ENCODE measurements around the gene CCR4. TPM values are rescaled to one million over a fixed set of nuclear protein-coding genes. Genes with fewer than 3 reads are reported as not detected.
"Not testable (repeated sequence)": the region's sequence is repeated elsewhere in the genome, so short reads cannot be mapped to it uniquely, and the experiment has no call there.

CCR4 gene
- total and polyA plus RNA-seq, 10 of the 15 experiments (the other 5 are each of a cell fraction or from before 2014, with no cell fraction given) = 0.41 to 12.4 (median 5.3) TPM

DNA sequence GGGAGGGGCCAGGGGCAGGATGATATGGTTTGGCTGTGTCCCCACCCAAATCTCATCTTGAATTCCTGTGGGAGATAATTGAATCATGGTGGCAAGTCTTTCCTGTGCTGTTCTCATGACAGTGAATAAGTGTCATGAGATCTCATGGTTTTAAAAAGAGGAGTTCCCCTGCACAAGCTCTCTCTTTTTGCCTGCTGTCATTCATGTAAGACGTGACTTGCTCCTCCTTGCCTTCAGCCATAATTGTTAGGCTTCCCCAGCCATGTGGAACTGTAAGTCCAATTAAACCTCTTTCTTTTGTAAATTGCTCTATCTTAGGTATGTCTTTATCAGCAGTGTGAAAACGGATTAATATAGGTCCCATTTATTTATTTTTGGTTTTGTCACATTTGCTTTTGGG, 20.2 kb upstream of the CCR4 start:
- H3K36me3 ChIP-seq (ENCODE audit: control insufficient read depth in 2 of 2, insufficient read depth in 2 of 2, low read length in 1 of 2); H2AFZ ChIP-seq (ENCODE audit: control insufficient read depth, low read depth, low read length); H3K79me2 ChIP-seq (ENCODE audit: control insufficient read depth, insufficient read depth, low read length); ATAC-seq; H3K27ac ChIP-seq (ENCODE audit: control insufficient read depth, insufficient read depth); H3K4me3 ChIP-seq; H3K4me2 ChIP-seq (ENCODE audit: control insufficient read depth, insufficient read depth); H3K4me1 ChIP-seq (ENCODE audit: control insufficient read depth, insufficient read depth, low read length); H3K27me3 ChIP-seq (replicated peaks in 1 of 2; ENCODE audit: control insufficient read depth in 2 of 2, insufficient read depth in 2 of 2, low read length in 1 of 2); DNase-seq (ENCODE audit: low read depth, low spot score); FAIRE-seq; H4K20me1 ChIP-seq (ENCODE audit: control insufficient read depth, insufficient read depth); BruUV-seq (replicated peaks); H3K9me3 ChIP-seq (replicated peaks; ENCODE audit: control insufficient read depth, insufficient read depth, low read length); H3K9ac ChIP-seq (ENCODE audit: control insufficient read depth, insufficient read depth, low read length): not testable (repeated sequence)
- 0% methylated on average over 2 of the region's 2 CpGs for WGBS (ENCODE audit: insufficient coverage, insufficient replicate concordance, low lambda C conversion rate, missing lambda C conversion rate)
- SMC1A ChIA-PET (ENCODE audit: uncharacterized antibody, unreplicated experiment) = interaction anchor here (0.6 kb wide), 1 partner anchor 102 kb away, joined by 3 read pairs; no protein-coding TSS in a partner anchor
- CTCF ChIA-PET = interaction anchor here (5.1 kb wide), 1 partner anchor 197 kb away, joined by 46 read pairs; no protein-coding TSS in a partner anchor
- in situ Hi-C loops (cut with MboI) = loop anchor here (5.0 to 10.0 kb wide), 2 partner anchors 194 to 426 kb away; partner anchors contain the start of gene CMTM6
- intact Hi-C loops (cut with micrococcal nuclease; ENCODE audit: unreplicated experiment) = loop anchor here (5.0 kb wide), 1 partner anchor 419 kb away; no protein-coding TSS in a partner anchor
- POLR2A ChIA-PET = interaction anchor here (0.6 kb wide), 1 partner anchor 448 kb away, joined by 4 read pairs; no protein-coding TSS in a partner anchor
- TF ChIP-seq, protein P1, sequence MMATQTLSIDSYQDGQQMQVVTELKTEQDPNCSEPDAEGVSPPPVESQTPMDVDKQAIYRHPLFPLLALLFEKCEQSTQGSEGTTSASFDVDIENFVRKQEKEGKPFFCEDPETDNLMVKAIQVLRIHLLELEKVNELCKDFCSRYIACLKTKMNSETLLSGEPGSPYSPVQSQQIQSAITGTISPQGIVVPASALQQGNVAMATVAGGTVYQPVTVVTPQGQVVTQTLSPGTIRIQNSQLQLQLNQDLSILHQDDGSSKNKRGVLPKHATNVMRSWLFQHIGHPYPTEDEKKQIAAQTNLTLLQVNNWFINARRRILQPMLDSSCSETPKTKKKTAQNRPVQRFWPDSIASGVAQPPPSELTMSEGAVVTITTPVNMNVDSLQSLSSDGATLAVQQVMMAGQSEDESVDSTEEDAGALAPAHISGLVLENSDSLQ (IDR thresholded peaks at IDR 0.05) = peak; percentile 30; the same call in 1 of the 2 replicates
- RAD21 ChIA-PET (ENCODE audit: unreplicated experiment) = interaction anchor here (0.9 kb wide), 1 partner anchor 246 kb away, joined by 3 read pairs; the partner anchor contains the start of gene CNOT10

DNA sequence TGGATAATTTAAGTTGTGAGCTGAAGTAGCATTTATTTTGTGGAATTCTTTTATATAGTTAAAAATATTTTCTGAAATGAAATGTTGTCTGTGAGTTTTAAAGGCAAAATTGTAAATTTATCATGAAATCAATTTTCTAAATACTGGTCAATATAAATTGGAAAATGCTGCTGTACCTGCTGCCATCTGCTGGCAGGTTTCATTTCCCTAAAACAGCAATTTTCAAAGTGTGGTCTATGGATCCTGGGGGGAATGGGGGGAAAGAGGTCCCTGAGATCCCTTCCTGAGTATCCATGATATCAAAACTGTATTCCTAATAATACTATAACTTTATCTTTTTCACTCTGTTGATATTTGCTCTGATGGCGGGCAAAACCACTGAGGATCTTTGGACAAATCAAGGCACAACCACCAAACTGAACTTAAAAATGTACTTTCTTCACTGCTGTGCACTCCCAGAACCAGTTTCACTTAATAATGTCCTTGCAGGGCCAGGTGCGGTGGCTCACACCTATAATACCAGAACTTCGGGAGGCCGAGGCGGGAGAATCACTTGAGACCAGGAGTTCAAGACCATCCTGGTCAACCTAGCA, 17.2 kb upstream of the CCR4 start:
- Histone ChIP-seq H3K4me3 (no peak overlapping the region), H3K9me3 (replicated peaks; ENCODE audit: control insufficient read depth, insufficient read depth, low read length) (no peaks in the 10 kb centered on the region; the same call in 2 of the 3 replicates), H3K27me3 (replicated peaks in 1 of 2; ENCODE audit: control insufficient read depth in 2 of 2, insufficient read depth in 2 of 2, low read length in 1 of 2) (no peaks in the 10 kb centered on the region; a peak in 1 of 4 replicates), H3K79me2 (ENCODE audit: control insufficient read depth, insufficient read depth, low read length) (no peaks in the 10 kb centered on the region), H3K9ac (ENCODE audit: control insufficient read depth, insufficient read depth, low read length) (no peak overlapping the region), H4K20me1 (ENCODE audit: control insufficient read depth, insufficient read depth) (no peaks in the 10 kb centered on the region), H3K4me2 (ENCODE audit: control insufficient read depth, insufficient read depth) (no peak overlapping the region), H2AFZ (ENCODE audit: control insufficient read depth, low read depth, low read length) (no peak overlapping the region), H3K27ac (ENCODE audit: control insufficient read depth, insufficient read depth) (no peak overlapping the region), H3K4me1 (ENCODE audit: control insufficient read depth, insufficient read depth, low read length) (no peaks in the 10 kb centered on the region), H3K36me3 (ENCODE audit: control insufficient read depth in 2 of 2, insufficient read depth in 2 of 2, low read length in 1 of 2) (no peaks in the 10 kb centered on the region)
- DNase-seq (ENCODE audit: low read depth, low spot score) (no peak), ATAC-seq (peak; percentile 68), FAIRE-seq (no peak)
- in situ Hi-C loops (cut with MboI) = loop anchor here (5.0 to 10.0 kb wide), 2 partner anchors 197 to 429 kb away; partner anchors contain the start of gene CMTM6
- CTCF ChIA-PET = interaction anchor here (0.9 to 5.1 kb wide), 27 partner anchors 8 to 424 kb away, joined by 3 to 46 read pairs (median 4); no protein-coding TSS in a partner anchor
- BruUV-seq (replicated peaks) = no TSS peak
- RAD21 ChIA-PET (ENCODE audit: unreplicated experiment) = interaction anchor here (0.6 to 2.5 kb wide), 10 partner anchors 31 to 425 kb away, joined by 3 to 13 read pairs (median 4); partner anchors contain the start of gene CNOT10
- SMC1A ChIA-PET (ENCODE audit: uncharacterized antibody, unreplicated experiment) = interaction anchor here (0.7 to 3.8 kb wide), 11 partner anchors 50 to 229 kb away, joined by 3 to 35 read pairs (median 4); no protein-coding TSS in a partner anchor
- WGBS (ENCODE audit: insufficient coverage, insufficient replicate concordance, low lambda C conversion rate, missing lambda C conversion rate) = 52% methylated on average over 5 of the region's 5 CpGs
- POLR2A ChIA-PET = interaction anchor here (1.0 kb wide), 1 partner anchor 76 kb away, joined by 3 read pairs; no protein-coding TSS in a partner anchor
- intact Hi-C loops (cut with micrococcal nuclease; ENCODE audit: unreplicated experiment) = loop anchor here (1.0 to 5.0 kb wide), 3 partner anchors 61 to 422 kb away; no protein-coding TSS in a partner anchor
- peak; percentile 87 for TF ChIP-seq SMC3 (IDR thresholded peaks at IDR 0.05; ENCODE audit: borderline replicate concordance, low read length)
- no peak for TF ChIP-seq MTA3 (IDR thresholded peaks at IDR 0.05; ENCODE audit: borderline replicate concordance, low read length)
- TF ChIP-seq, protein P2, sequence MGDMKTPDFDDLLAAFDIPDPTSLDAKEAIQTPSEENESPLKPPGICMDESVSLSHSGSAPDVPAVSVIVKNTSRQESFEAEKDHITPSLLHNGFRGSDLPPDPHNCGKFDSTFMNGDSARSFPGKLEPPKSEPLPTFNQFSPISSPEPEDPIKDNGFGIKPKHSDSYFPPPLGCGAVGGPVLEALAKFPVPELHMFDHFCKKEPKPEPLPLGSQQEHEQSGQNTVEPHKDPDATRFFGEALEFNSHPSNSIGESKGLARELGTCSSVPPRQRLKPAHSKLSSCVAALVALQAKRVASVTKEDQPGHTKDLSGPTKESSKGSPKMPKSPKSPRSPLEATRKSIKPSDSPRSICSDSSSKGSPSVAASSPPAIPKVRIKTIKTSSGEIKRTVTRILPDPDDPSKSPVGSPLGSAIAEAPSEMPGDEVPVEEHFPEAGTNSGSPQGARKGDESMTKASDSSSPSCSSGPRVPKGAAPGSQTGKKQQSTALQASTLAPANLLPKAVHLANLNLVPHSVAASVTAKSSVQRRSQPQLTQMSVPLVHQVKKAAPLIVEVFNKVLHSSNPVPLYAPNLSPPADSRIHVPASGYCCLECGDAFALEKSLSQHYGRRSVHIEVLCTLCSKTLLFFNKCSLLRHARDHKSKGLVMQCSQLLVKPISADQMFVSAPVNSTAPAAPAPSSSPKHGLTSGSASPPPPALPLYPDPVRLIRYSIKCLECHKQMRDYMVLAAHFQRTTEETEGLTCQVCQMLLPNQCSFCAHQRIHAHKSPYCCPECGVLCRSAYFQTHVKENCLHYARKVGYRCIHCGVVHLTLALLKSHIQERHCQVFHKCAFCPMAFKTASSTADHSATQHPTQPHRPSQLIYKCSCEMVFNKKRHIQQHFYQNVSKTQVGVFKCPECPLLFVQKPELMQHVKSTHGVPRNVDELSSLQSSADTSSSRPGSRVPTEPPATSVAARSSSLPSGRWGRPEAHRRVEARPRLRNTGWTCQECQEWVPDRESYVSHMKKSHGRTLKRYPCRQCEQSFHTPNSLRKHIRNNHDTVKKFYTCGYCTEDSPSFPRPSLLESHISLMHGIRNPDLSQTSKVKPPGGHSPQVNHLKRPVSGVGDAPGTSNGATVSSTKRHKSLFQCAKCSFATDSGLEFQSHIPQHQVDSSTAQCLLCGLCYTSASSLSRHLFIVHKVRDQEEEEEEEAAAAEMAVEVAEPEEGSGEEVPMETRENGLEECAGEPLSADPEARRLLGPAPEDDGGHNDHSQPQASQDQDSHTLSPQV (IDR thresholded peaks at IDR 0.05) = no peak

Data from GM12878 (cell line).